ENCODE measurements around the gene TRIM66. TPM values are rescaled to one million over a fixed set of nuclear protein-coding genes. Genes with fewer than 3 reads are reported as not detected.

Gene TRIM66
- total and polyA plus RNA-seq, 10 of the 15 experiments (the other 5 are each of a cell fraction or from before 2014, with no cell fraction given): 1.7 to 14.5 (median 7.4) TPM

GRCh38 chr11:8604078-8604723 is 78.3 kb downstream of the TRIM66 start:
- Histone ChIP-seq H4K20me1 (ENCODE audit: control insufficient read depth, insufficient read depth) (no peaks in the 10 kb centered on the region), H3K79me2 (ENCODE audit: control insufficient read depth, insufficient read depth, low read length) (no peaks in the 10 kb centered on the region), H3K36me3 (ENCODE audit: control insufficient read depth in 2 of 2, insufficient read depth in 2 of 2, low read length in 1 of 2) (no peaks in the 10 kb centered on the region), H3K4me3 (no peak overlapping the region), H3K4me1 (ENCODE audit: control insufficient read depth, insufficient read depth, low read length) (no peaks in the 10 kb centered on the region), H2AFZ (ENCODE audit: control insufficient read depth, low read depth, low read length) (peak overlapping the region; percentile 33), H3K9ac (ENCODE audit: control insufficient read depth, insufficient read depth, low read length) (no peak overlapping the region), H3K27ac (ENCODE audit: control insufficient read depth, insufficient read depth) (no peak overlapping the region), H3K9me3 (replicated peaks; ENCODE audit: control insufficient read depth, insufficient read depth, low read length) (no peaks in the 10 kb centered on the region), H3K27me3 (replicated peaks in 1 of 2; ENCODE audit: control insufficient read depth in 2 of 2, insufficient read depth in 2 of 2, low read length in 1 of 2) (no peaks in the 10 kb centered on the region), H3K4me2 (ENCODE audit: control insufficient read depth, insufficient read depth) (no peak overlapping the region)
- POLR2A ChIA-PET: no interaction called here
- WGBS (ENCODE audit: insufficient coverage, insufficient replicate concordance, low lambda C conversion rate, missing lambda C conversion rate): 11% methylated on average over 9 of the region's 9 CpGs
- RAD21 ChIA-PET (ENCODE audit: unreplicated experiment): interaction anchor here (1.0 to 1.3 kb wide), 2 partner anchors 10 to 36 kb away, joined by 4 to 5 read pairs; partner anchors contain the start of gene STK33
- in situ Hi-C loops (cut with MboI) (no loop called here), intact Hi-C loops (cut with micrococcal nuclease; ENCODE audit: unreplicated experiment) (loop anchor here (10.0 kb wide), 1 partner anchor 379 kb away; no protein-coding TSS in a partner anchor)
- SMC1A ChIA-PET (ENCODE audit: uncharacterized antibody, unreplicated experiment): interaction anchor here (1.1 kb wide), 1 partner anchor 37 kb away, joined by 8 read pairs; no protein-coding TSS in a partner anchor
- DNase-seq (ENCODE audit: low read depth, low spot score): no peak
- CTCF ChIA-PET: interaction anchor here (0.6 to 1.9 kb wide), 12 partner anchors 7 to 402 kb away, joined by 3 to 9 read pairs (median 4); partner anchors contain the start of gene STK33
- BruUV-seq (replicated peaks): no TSS peak
- no peak for FAIRE-seq
- ATAC-seq: peak; percentile 99
- TF ChIP-seq MAX (IDR thresholded peaks at IDR 0.05; ENCODE audit: low read depth, low read length) (no peak), CBFB (IDR thresholded peaks at IDR 0.05; ENCODE audit: low read depth) (no peak), PAX5 (IDR thresholded peaks at IDR 0.05; ENCODE audit: borderline replicate concordance, low read depth, low read length) (no peak), NFYB (IDR thresholded peaks at IDR 0.05; ENCODE audit: insufficient read depth, low read depth, low read length) (no peak), ZNF622 (IDR thresholded peaks at IDR 0.05) (no peak), SIX5 (IDR thresholded peaks at IDR 0.05; ENCODE audit: low read depth, low read length, severe bottlenecking) (no peak), ZBED1 (IDR thresholded peaks at IDR 0.05; ENCODE audit: borderline replicate concordance) (no peak), BHLHE40 (IDR thresholded peaks at IDR 0.05; ENCODE audit: borderline replicate concordance in 1 of 2, low read depth in 2 of 2, low read length in 1 of 2) (no peak), HDAC2 (IDR thresholded peaks at IDR 0.05) (no peak), RELA (IDR thresholded peaks at IDR 0.05; ENCODE audit: borderline replicate concordance, partially characterized antibody) (peak; percentile 14), CBX5 (IDR thresholded peaks at IDR 0.05; ENCODE audit: low read depth) (no peak), PAX8 (IDR thresholded peaks at IDR 0.05) (no peak), ATF7 (IDR thresholded peaks at IDR 0.05; ENCODE audit: low read depth) (no peak), RAD21 (IDR thresholded peaks at IDR 0.05; ENCODE audit: insufficient read depth, low read depth, low read length) (peak; percentile 77), SRF (IDR thresholded peaks at IDR 0.05; ENCODE audit: low read depth in 2 of 2, low read length in 2 of 2) (no peak), RUNX3 (IDR thresholded peaks at IDR 0.05; ENCODE audit: low read length) (no peak), SMC3 (IDR thresholded peaks at IDR 0.05; ENCODE audit: borderline replicate concordance, low read length) (peak; percentile 73), PML (IDR thresholded peaks at IDR 0.05; ENCODE audit: low read length) (no peak), RAD51 (IDR thresholded peaks at IDR 0.05) (no peak), FOXK2 (IDR thresholded peaks at IDR 0.05) (no peak), TARDBP (IDR thresholded peaks at IDR 0.05; ENCODE audit: borderline replicate concordance) (no peak), ZZZ3 (IDR thresholded peaks at IDR 0.05; ENCODE audit: control insufficient read depth, insufficient read length, low read depth) (no peak), JUNB (IDR thresholded peaks at IDR 0.05) (peak; percentile 95), ESRRA (IDR thresholded peaks at IDR 0.05; ENCODE audit: low read length) (no peak), BACH1 (IDR thresholded peaks at IDR 0.05; ENCODE audit: borderline replicate concordance) (no peak), YY1 (IDR thresholded peaks at IDR 0.05; ENCODE audit: low read depth, low read length) (peak; percentile 55; the same call in 1 of the 2 replicates), CTCF (IDR thresholded peaks at IDR 0.05 in 2 of 3, conservative IDR thresholded peaks at IDR 0.05 in 1 of 3; ENCODE audit: control insufficient read depth in 2 of 3, extremely low read depth in 1 of 3, insufficient read depth in 1 of 3, low read depth in 3 of 3, low read length in 3 of 3) (peak; percentile 88 to 96 (median 93))

Measured in GM12878 (cell line).